ENCODE measurements around the gene RPS6KA2.

Gene RPS6KA2

GRCh38 chr6:166560222-166560621, 66.8 kb downstream of the RPS6KA2 start:
- ChIA-PET POLR2A (no interaction called here), CTCF (no interaction called here)
- TF ChIP-seq CTCF (IDR thresholded peaks at IDR 0.05; ENCODE audit: control extremely low read depth, extremely low read depth, low read depth, missing control alignments): no peak
- DNase-seq (ENCODE audit: extremely low spot score): no peak

DNA sequence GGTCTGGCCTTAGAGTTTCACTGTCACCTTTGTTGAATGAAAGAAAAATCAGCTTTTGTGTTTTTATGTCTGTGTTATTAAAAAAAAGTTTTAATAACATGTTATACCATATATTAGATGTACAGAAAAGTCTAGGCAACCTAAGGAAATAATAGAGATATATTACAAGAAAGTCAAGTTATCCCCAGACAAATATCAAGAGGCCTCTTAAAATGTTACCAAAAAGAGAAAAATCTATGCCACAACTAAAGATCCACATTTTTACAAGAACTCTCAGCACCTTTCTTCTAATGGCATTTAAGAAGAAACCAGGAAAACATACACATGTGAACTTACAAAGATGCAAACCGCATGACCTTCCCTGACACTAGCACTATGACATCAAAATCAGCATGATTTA, 67.4 kb downstream of the RPS6KA2 start:
- ChIA-PET POLR2A (no interaction called here), CTCF (no interaction called here)
- no peak for DNase-seq (ENCODE audit: extremely low spot score)
- TF ChIP-seq CTCF (IDR thresholded peaks at IDR 0.05; ENCODE audit: control extremely low read depth, extremely low read depth, low read depth, missing control alignments): no peak

DNA sequence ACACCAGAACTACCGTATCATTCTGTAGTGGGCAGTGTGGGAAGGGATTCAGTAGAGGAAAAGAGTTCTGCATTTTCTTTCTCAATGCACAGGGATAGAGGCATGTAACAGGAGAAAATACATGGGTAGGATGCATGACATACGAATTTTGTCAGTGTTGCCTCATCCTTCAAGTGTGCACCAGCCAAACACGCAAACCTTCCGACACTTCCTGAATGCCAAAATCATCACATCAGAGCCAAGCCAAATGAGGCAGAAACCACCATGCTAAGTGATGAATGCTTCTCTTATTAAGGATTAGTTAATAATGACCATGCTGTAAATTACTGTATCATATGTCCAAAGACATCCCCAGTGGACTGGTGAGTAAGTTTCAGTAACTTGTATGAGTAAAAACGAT, 67.8 kb downstream of the RPS6KA2 start:
- no peak for TF ChIP-seq CTCF (IDR thresholded peaks at IDR 0.05; ENCODE audit: control extremely low read depth, extremely low read depth, low read depth, missing control alignments)
- POLR2A ChIA-PET: no interaction called here
- CTCF ChIA-PET: no interaction called here
- no peak for DNase-seq (ENCODE audit: extremely low spot score)

DNA sequence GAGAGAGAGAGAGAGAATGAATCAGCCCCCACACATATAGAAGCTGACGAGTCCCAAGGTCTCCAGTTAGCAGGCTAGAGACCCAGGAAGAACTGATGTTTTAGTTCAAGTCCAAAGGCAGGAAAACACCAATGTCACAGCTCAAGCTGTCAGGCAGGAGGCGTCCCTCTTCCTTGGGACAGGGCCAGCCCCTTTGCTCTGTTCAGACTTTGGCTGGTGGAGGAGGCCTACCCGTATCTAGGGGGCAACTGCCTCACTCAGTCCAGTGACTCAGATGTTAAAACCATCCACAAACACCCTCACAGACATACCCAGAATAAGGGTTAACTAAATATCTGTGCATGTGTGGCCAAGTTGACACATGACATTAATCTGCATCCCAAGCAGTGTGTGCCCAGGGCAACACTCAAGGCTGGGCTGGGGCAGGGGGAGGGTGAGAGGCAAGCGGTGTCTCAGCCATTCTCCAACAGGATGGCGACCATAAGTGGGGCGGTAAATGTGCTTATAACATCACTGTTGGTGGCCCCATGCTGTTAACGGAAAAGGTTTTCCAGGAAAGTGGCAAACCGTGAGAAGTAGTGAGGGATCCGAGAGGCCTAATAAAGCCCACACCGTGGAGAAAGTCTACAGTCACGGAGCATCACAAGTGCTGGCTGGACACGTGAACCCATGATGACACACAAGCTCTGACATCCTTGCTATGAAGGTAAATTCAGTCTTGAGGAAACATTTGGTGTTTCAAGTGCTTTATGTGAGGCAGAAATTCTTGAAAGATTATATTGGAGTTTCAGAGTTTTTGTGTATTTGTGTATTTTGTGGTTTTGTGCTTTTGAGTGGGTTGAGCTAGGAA, 68.7 kb downstream of the RPS6KA2 start:
- no peak for DNase-seq (ENCODE audit: extremely low spot score)

GRCh38 chr6:166556863-166557322, 70.2 kb downstream of the RPS6KA2 start:
- no peak for DNase-seq (ENCODE audit: extremely low spot score)
- ChIA-PET POLR2A (no interaction called here), CTCF (no interaction called here)
- TF ChIP-seq CTCF (IDR thresholded peaks at IDR 0.05; ENCODE audit: control extremely low read depth, extremely low read depth, low read depth, missing control alignments): no peak

More for the DNA sequence above, 68.7 kb downstream of the RPS6KA2 start:
- ChIA-PET POLR2A (no interaction called here), CTCF (no interaction called here)
- no peak for TF ChIP-seq CTCF (IDR thresholded peaks at IDR 0.05; ENCODE audit: control extremely low read depth, extremely low read depth, low read depth, missing control alignments)

DNA sequence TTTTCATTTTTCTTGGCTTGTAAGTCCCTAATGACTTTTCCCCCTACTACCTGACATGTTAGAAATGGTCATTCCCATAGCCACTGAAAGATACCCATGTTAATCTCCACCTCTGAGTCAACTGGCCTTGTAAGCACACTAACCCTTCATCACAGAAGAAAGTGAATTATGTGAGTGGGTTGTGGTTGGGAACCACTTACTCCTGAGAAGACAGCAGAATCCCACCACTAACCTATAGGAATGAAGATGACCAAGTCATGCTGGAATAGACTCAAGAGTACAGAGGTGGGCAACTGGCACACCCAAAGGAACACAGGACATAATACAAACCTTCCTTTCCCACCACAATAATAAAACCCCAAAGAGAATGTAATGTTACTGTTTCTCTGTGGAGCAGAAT, 70.7 kb downstream of the RPS6KA2 start:
- POLR2A ChIA-PET: no interaction called here
- CTCF ChIA-PET: no interaction called here
- no peak for TF ChIP-seq CTCF (IDR thresholded peaks at IDR 0.05; ENCODE audit: control extremely low read depth, extremely low read depth, low read depth, missing control alignments)
- DNase-seq (ENCODE audit: extremely low spot score): no peak

Data from GM10248 (cell line).